Transverse colon (tissue), 4 donors: Measurements from ENCODE around the gene TPSG1.

Experiments used
- EP300 ChIP-seq: sonication (generic); formaldehyde crosslinking; IDR thresholded peaks from one replicate; pipeline ENCODE4 v1.6.1; 2017; ENCODE audit warnings: antibody characterized with exemption, low read depth
- POLR2A ChIP-seq: fragments of 450-650 bp; IDR thresholded peaks from one replicate; pipeline ENCODE4 v1.6.1; 2016; ENCODE audit warnings: antibody characterized with exemption, mild to moderate bottlenecking, moderate library complexity
- POLR2AphosphoS5 ChIP-seq, 3 donors: sonication (generic); formaldehyde crosslinking; IDR thresholded peaks; one replicate each; pipeline ENCODE4 v1.6.1; 2016; ENCODE audit warnings: antibody characterized with exemption in 3 of 3
- TF ChIP-seq, protein P1 (sequence below), 5 experiments: fragments of 200-600 bp in 3 of 5; fragments of 450-650 bp in 2 of 5; sonication (generic) in 3 of 5; IDR thresholded peaks; 1 replicate in 2 of 5; 2 replicates in 3 of 5; pipeline ENCODE4 v1.5.1; 2016 to 2017; ENCODE audit warnings: antibody characterized with exemption in 5 of 5, inconsistent platforms in 3 of 5, mild to moderate bottlenecking in 2 of 5, moderate library complexity in 1 of 5

DNA sequence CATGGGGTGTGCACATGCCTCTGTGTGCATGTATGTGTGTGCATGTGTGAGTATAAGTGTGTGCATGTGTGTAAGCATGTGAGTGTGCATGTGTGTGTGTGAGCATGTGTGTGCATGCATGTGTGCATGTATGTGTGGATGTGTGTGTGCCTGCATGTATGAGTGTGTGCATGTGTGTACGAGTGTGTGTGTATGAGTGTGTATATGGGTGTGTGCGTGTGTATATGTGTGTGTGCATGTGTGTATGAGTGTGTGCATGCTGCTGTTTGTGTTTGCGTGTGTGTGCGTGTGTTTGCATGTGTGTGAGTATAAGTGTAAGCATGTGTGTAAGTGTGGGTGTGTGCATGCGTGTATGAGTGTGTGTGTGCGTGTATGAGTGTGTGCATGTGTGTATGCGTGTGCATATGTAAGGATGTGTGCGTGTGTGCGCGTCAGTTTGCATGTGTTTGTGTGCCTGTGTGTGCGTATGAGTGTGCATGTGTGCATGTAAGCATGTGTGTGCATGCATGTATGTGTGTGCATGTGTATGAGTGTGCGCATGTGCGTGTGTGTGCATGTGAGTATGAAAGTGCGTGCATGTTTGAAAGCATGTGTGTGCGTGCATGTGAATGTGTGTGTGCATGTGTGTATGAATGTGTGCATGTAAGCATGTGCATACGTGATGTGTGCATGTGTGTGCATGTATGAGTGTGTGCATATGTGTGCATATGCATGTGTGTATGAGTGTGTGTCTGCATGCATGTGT, 39.4 kb upstream of the TPSG1 start:
- TF ChIP-seq, protein P1, sequence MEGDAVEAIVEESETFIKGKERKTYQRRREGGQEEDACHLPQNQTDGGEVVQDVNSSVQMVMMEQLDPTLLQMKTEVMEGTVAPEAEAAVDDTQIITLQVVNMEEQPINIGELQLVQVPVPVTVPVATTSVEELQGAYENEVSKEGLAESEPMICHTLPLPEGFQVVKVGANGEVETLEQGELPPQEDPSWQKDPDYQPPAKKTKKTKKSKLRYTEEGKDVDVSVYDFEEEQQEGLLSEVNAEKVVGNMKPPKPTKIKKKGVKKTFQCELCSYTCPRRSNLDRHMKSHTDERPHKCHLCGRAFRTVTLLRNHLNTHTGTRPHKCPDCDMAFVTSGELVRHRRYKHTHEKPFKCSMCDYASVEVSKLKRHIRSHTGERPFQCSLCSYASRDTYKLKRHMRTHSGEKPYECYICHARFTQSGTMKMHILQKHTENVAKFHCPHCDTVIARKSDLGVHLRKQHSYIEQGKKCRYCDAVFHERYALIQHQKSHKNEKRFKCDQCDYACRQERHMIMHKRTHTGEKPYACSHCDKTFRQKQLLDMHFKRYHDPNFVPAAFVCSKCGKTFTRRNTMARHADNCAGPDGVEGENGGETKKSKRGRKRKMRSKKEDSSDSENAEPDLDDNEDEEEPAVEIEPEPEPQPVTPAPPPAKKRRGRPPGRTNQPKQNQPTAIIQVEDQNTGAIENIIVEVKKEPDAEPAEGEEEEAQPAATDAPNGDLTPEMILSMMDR (IDR thresholded peaks at IDR 0.05) = no peak
- TF ChIP-seq POLR2A = no peak
- TF ChIP-seq EP300 = no peak
- no peak for TF ChIP-seq POLR2AphosphoS5 (IDR thresholded peaks at IDR 0.05)
